HG02840 (cell line): ENCODE results near the gene ST6GALNAC4.
"Not testable (repeated sequence)": the region's sequence is repeated elsewhere in the genome, so short reads cannot be mapped to it uniquely, and the experiment has no call there.

Source experiments
- ATAC-seq: cut with Tn5 transposase; IDR thresholded peaks from one replicate; pipeline ENCODE4 v1.9.1; 2021; ENCODE audit warnings: mild to moderate bottlenecking, moderate library complexity, moderate number of reproducible peaks; ENCODE audit not compliant: unreplicated experiment, low FRiP score

Gene ST6GALNAC4

GRCh38 chr9:127895811-127896210 is 21.0 kb downstream of the ST6GALNAC4 start:
- no peak for ATAC-seq

- ATAC-seq, result no peak
Observed at GRCh38 chr9:127893392-127893791, 23.4 kb downstream of the ST6GALNAC4 start.

- no peak for ATAC-seq
Observed at GRCh38 chr9:127892831-127893230, 24.0 kb downstream of the ST6GALNAC4 start.

GRCh38 chr9:127890053-127890452 is 26.8 kb downstream of the ST6GALNAC4 start:
- ATAC-seq, result no peak

- ATAC-seq, result no peak
Observed at GRCh38 chr9:127887792-127888191, 29.0 kb downstream of the ST6GALNAC4 start.

GRCh38 chr9:127886401-127886972 is 30.4 kb downstream of the ST6GALNAC4 start:
- ATAC-seq, result no peak

GRCh38 chr9:127885508-127886281 is 31.1 kb downstream of the ST6GALNAC4 start:
- ATAC-seq, result no peak

- ATAC-seq, result no peak
Observed at GRCh38 chr9:127884976-127885490, 31.8 kb downstream of the ST6GALNAC4 start.

- ATAC-seq, result no peak
Observed at GRCh38 chr9:127884427-127884911, 32.4 kb downstream of the ST6GALNAC4 start.

GRCh38 chr9:127883959-127884358 is 32.9 kb downstream of the ST6GALNAC4 start:
- no peak for ATAC-seq

GRCh38 chr9:127881715-127882114 is 35.1 kb downstream of the ST6GALNAC4 start:
- not testable (repeated sequence) for ATAC-seq

- no peak for ATAC-seq
Observed at GRCh38 chr9:127880143-127880542, 36.7 kb downstream of the ST6GALNAC4 start.

GRCh38 chr9:127878652-127879390 is 38.0 kb downstream of the ST6GALNAC4 start:
- ATAC-seq, result no peak

GRCh38 chr9:127878001-127878651 is 38.7 kb downstream of the ST6GALNAC4 start:
- ATAC-seq, result no peak

- ATAC-seq, result no peak
Observed at GRCh38 chr9:127877566-127877998, 39.3 kb downstream of the ST6GALNAC4 start, which contains the start of gene AK1. Gene AK1, minus strand, starts transcription at chr9:127877675. Its CDS starts 3,058 bp downstream, at chr9:127874617.

GRCh38 chr9:127876764-127877562 is 39.9 kb downstream of the ST6GALNAC4 start:
- ATAC-seq, result no peak

GRCh38 chr9:127876026-127876763 is 40.6 kb downstream of the ST6GALNAC4 start:
- ATAC-seq, result no peak

GRCh38 chr9:127875306-127875966 is 41.4 kb downstream of the ST6GALNAC4 start:
- no peak for ATAC-seq
